COLO668 (cell line): ENCODE measurements around the gene SEMA3D.
A peak's percentile ranks its signal among the peaks of the same experiment; 100 is the strongest.

Experiments
- DNase-seq: peaks from one replicate; lab custom pipeline; 2025; ENCODE audit not compliant: unreplicated experiment; lab: John Stamatoyannopoulos, UW

The SEMA3D gene

GRCh38 chr7:85039196-85039923 lies 147.5 kb downstream of the SEMA3D start:
- no peak for DNase-seq

- no peak for DNase-seq
Measured at GRCh38 chr7:85038466-85038865, 148.4 kb downstream of the SEMA3D start.

DNA sequence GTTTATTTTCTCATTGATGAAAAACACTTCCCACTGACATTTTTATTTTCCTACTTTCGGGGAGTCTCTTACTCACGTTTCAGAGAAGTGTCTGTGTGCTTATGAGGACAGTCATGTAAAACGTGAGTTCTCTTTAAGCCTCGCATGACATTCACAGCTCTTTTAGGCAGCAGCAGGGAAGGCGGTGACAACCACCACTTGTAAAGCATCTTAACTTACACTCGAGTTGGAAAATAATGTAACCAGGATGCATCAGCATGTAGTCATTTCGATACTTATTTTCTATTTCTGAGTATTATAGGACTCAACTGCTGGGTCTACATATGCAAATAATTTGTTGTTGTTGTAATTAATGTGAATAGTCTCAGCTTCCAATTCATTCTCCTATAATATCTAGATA lies 153.6 kb downstream of the SEMA3D start:
- DNase-seq = no peak

- no peak for DNase-seq
Measured at GRCh38 chr7:85031475-85031874, 155.4 kb downstream of the SEMA3D start.

DNA sequence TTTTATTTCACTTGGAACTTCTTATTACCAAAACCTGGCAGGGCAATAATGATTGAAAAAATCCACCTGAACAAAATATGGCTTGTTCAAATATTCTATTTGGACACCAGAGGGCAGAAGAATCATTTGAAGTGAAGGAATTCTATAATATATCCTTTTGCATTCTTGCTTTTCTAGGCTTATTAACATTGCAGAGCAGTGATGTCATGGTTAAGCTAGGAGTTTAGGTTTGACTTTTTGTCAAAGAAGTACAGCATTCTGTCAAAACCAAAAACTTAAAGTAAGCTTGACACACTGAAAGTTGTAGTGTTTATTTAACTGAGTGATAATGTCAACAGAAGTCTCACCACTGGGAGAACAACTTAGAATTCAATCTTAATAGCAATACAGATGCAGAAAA lies 156.0 kb downstream of the SEMA3D start:
- DNase-seq = no peak

- no peak for DNase-seq
Measured at GRCh38 chr7:85025312-85025756, 161.5 kb downstream of the SEMA3D start.

DNA sequence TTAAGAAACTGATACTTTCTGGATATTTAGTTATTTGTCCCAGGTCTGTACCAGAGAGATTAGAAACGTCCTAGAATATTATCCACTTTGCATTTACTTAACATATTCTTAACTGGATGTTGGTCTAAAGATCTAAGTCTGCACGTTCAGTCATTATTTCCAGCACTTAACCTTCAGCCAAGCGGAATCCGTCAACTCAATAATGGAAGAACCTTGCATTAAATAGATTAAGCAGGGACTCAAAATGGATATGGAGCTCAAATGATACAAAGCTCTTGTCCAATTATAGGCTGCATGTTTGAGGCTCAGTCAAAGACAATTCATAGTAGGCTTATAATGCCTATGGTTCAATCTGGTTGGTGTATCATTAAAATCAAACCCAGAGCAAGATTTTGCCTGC lies 162.9 kb downstream of the SEMA3D start:
- DNase-seq = no peak

DNA sequence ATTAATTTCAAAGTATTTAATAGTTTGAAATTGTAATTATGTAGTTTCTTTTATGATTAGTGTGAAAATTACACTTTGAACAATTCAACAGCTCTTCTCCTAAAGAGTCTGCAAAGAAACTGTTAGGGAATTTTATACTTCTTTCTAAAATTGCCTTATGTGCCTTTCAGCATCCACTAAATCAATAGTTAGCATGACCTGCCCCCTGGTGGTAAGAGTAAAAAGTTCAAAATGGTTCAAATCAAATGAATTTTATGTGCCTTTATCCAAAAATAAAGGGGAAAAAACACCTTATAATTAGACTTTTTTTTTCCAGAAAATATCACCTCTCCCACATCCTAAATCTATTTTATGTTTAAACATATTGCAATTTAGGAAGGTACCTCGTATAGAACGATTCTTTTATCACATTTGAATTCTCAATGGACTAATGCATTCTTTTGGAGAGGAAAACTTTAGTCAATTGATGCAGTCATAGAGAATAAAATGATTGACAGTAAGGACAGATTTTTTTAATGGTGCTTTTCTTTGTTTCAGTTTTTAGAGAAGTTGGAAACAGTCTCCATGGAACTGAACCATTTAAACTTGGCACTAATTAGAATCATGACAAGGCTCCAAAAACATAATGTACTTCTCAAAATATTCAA lies 163.7 kb downstream of the SEMA3D start:
- DNase-seq = peak; percentile 1

DNA sequence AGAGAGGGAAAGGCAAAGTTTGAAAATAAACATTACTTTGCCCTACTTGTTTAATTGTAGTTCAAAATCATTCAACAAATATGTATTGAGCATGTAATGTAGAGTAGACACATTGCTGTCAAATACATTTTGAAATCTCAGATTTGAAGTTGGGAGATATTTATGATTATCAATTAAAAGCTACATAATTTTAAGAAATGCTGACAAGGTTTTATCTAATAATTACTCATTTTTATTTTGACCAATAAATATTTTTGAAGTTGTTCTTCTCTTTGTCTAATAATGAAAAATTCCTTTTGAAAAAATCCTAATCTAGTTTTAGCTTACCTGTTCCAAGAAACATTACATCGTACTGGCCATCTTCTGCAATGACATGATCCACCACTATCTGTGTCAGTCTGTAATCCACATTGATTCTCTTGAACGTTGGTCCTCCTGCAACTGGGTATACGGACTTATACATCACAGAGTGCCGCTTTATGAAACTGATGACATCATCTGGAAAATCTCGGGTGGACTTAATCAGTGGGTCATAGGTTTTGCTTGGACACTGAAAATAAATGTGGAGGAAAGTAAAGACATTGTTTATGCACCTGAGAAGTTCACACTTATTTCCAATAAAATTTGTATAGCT lies 164.7 kb downstream of the SEMA3D start:
- DNase-seq = no peak

- DNase-seq = no peak
Measured at GRCh38 chr7:85021101-85021704, 165.7 kb downstream of the SEMA3D start.

GRCh38 chr7:85019778-85020177 lies 167.1 kb downstream of the SEMA3D start:
- no peak for DNase-seq

GRCh38 chr7:85019176-85019575 lies 167.7 kb downstream of the SEMA3D start:
- DNase-seq = no peak

DNA sequence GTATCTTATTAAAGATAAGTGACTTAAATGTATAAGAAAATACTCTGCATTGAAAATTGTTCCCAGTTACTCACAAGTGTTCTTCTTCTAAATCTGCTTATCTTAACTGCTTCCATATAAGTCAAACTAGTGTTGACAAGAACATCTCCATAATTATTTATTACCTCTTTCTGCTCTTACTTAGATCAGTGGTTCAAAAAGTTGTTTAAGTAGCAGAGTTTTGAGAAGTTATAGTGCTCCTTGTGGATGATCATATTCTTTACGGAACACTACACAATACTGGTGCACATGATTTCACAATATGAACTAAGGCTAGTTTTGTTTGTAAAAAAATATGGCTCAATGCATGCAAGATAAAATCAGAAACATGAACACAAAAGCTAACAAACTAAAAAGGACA lies 168.4 kb downstream of the SEMA3D start:
- DNase-seq = no peak

GRCh38 chr7:85016286-85016685 lies 170.6 kb downstream of the SEMA3D start:
- DNase-seq = no peak

- DNase-seq = no peak
Measured at GRCh38 chr7:85014936-85015660, 171.8 kb downstream of the SEMA3D start.

DNA sequence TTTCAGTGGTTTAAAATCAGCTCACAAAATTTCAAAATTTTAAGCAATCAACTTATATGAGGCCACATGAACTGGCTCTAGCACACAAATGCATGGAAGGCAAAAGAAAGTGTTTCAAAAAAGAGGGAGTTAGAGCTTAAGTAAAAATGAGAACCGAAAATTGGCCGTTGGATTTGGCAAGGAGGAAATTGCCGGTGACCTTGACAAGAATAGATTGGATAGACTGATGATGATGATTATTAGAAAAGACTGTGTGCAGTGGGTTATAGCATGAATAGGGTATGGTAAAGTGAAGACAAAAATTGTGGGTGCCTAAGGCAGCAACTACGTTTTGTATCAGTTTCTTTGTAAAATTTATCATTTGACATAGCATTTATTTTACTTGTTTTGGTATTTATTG lies 175.7 kb downstream of the SEMA3D start:
- no peak for DNase-seq

GRCh38 chr7:85010306-85010705 lies 176.6 kb downstream of the SEMA3D start:
- DNase-seq = no peak

GRCh38 chr7:85006754-85007153 lies 180.1 kb downstream of the SEMA3D start:
- no peak for DNase-seq

- DNase-seq = no peak
Measured at GRCh38 chr7:85004402-85004801, 182.5 kb downstream of the SEMA3D start.

DNA sequence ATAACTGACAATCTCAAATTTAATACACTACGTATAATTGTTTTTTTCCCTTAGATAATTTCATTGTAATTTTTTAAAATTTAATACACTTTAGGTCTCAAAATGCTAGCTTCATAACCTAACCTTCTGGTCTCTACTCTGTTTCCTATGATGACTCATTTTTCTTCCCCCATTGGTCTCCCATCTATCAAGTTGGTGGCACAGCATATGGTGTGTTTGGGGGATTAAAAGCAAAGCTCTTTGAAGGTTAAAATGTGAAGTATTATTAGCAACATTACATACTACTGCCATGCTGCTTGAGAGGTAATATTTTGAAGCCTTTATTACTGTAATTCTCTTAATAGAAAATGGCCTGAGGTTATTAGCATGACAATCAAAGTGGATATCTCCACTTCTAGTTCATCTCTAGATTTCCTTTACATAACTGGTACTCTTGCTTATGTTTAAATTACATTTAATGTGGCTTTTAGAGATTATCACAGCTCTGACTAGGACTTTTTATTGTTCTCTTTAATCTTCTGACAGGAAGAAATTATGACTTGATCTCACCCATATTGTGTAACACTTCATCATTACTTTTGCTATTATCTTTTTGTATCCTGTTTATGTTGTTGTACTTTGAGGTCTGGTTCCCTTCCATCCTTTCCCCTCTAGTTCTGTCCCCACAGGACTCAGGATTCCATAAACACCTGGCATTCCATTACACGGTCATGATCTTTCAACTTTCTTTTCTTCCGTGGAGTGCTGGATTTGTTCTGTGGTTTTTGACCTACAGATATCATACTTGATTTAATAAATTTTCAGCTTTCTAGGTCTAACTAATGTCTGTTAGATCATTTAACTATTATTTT lies 185.1 kb downstream of the SEMA3D start:
- DNase-seq = no peak
